ENCODE measurements around the gene ANKLE2.
"Not testable (repeated sequence)": the region's sequence is repeated elsewhere in the genome, so short reads cannot be mapped to it uniquely, and the experiment has no call there.

Gene ANKLE2

DNA sequence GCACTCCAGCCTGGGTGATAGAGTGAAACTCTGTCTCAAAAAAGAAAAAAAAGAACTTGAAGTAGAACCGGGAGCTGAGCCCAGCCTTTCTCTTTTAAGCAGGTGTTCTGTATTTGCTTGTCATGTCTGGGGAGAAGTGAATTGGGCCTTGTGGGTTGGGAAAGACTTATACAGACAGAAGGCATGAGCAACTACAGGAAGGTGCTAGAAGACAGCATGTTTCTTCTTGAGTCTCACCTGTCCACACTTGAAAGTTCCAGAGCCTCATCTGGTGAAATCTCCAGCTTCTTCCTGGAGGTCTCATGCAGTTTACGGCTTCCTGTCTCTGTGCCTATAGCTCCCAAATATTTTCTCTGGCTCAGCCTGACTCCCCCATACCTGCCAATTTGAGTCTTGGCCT is 48.5 kb downstream of the ANKLE2 start:
- H3K4me1 ChIP-seq (ENCODE audit: insufficient read depth, low read length), result no peaks in the 10 kb centered on the region
- no peaks in the 10 kb centered on the region; the same call in 1 of the 2 replicates for H3K36me3 ChIP-seq (ENCODE audit: insufficient read depth, low read length)
- no peak overlapping the region for H3K9ac ChIP-seq (ENCODE audit: low read depth, low read length)
- H3K9me3 ChIP-seq (ENCODE audit: control insufficient read depth, insufficient read depth, low read length), result no peaks in the 10 kb centered on the region

DNA sequence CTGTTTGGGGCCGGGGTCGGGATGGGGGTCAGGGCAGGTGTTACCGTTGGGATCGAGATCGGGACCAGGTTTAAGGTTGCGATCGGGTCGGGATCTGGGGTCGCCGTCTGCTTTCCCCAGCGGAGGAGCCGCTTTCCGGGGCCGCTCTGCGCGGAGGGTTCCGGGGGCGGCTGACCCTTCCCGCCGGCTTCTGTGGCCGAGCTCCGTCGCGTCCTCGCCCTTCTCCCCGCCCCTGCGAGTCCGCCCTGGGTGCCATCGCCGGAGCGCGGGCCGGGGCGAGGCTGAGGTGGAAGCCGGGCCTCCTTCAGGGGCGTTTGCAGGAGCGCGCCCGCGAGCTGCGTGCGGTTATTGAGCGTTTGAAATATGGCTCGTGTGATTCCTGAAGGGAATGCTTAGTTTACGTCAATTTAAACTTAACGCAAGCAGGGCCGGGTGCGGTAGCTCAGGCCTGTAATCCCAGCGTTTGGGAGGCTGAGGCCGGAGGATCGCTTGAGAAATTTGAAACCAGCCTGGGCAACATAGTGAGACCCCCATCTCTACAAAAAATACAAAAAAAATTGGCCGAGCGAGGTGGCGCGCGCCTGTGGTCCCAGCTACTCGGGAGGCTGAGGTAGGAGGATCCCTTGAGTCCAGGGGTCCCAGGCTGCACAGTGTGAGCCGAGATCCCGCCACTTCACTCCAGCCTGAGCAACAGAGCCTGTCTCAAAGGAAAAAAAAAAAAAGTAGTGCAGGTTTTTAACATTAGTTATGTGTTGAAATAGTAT is 50.4 kb downstream of the ANKLE2 start:
- Histone ChIP-seq H3K4me1 (ENCODE audit: insufficient read depth, low read length) (no peaks in the 10 kb centered on the region), H3K9ac (ENCODE audit: low read depth, low read length) (peak overlapping the region; percentile 69), H3K9me3 (ENCODE audit: control insufficient read depth, insufficient read depth, low read length) (no peaks in the 10 kb centered on the region), H3K36me3 (ENCODE audit: insufficient read depth, low read length) (no peaks in the 10 kb centered on the region; the same call in 1 of the 2 replicates)

DNA sequence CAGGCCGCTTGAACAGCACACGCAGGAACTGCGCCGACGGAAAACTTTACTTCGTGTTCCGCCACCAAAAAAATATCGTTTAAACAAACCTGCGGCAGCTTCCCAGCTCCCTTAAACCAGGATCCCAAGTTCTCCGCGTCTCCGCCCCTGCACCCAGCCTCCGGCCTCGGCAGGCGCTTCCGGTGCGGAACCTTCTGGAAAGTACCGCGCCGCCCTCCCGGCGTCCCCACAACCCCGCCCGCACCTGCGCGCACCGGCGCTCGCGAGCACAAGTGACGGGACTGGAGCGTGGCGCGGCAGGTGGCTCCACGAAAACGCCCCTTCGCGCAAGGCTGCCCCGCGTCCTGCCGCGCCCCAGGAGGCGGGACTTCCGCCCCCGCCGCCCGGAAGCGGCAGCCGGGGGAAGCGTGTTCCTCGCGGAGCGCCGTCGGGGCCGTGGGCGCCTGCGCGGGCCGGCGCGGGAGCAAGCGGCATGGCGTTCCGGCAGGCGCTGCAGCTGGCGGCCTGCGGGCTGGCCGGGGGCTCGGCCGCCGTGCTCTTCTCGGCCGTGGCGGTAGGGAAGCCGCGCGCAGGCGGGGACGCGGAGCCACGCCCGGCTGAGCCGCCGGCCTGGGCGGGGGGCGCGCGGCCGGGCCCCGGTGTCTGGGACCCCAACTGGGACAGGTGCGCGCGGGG is 51.1 kb downstream of the ANKLE2 start, which contains the start of gene PGAM5:
PGAM5 (plus strand) TSS at position 438 of the 675 bp plus-strand sequence; CDS start at position 473, 35 bp downstream.
- Histone ChIP-seq H3K36me3 (ENCODE audit: insufficient read depth, low read length) (no peaks in the 10 kb centered on the region; the same call in 1 of the 2 replicates), H3K9me3 (ENCODE audit: control insufficient read depth, insufficient read depth, low read length) (no peaks in the 10 kb centered on the region), H3K4me1 (ENCODE audit: insufficient read depth, low read length) (no peaks in the 10 kb centered on the region), H3K9ac (ENCODE audit: low read depth, low read length) (peak within 1 kb of the TSS; percentile 69)

DNA sequence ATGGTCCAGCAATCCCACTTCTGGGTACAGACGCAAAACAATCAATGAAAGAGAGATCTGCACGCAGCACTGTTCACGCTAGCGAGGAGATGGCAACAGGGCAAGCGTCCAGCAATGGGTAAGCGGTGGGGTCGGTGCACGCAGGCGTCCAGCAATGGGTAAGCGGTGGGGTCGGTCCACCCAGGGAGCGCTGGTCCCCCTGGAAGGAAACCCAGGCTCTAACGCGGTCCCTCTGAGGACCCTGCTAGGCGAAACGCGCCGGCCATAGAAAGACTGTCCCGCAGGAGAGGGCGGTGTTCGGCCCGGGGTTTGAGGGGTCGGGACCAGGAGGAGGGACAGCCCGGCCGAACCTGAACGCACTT is 51.6 kb downstream of the ANKLE2 start:
- no peaks in the 10 kb centered on the region for H3K4me1 ChIP-seq (ENCODE audit: insufficient read depth, low read length)

DNA sequence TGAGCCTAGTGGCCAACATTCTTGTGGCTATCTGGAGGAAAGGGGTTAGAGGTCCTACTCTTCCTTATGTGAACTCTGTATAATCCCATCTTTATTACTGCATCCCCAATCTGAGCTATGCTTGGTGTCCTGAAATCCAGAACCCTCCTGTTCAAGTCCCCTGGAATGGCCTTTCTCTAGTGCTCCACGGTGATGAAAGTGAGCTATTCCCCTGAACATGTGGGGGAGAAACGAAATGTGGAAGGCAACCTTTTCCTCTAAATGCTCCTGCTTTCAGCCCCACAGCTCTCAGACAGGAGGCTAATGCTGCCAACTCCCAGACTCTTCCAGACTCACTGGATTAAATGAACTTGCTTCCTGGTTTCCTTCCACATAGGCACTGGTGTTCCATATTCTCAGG is 53.5 kb downstream of the ANKLE2 start:
- no peaks in the 10 kb centered on the region for H3K36me3 ChIP-seq (ENCODE audit: insufficient read depth, low read length)
- no peak overlapping the region for H3K9ac ChIP-seq (ENCODE audit: low read depth, low read length)
- H3K9me3 ChIP-seq (ENCODE audit: control insufficient read depth, insufficient read depth, low read length), result no peaks in the 10 kb centered on the region
- H3K4me1 ChIP-seq (ENCODE audit: insufficient read depth, low read length), result 0 out of 2 replicates have a peak, but pooled peaks cover 4% of the 10 kb centered on the region

More for the DNA sequence above, 51.6 kb downstream of the ANKLE2 start:
- H3K9me3 ChIP-seq (ENCODE audit: control insufficient read depth, insufficient read depth, low read length), result no peaks in the 10 kb centered on the region
- peak overlapping the region; percentile 69 for H3K9ac ChIP-seq (ENCODE audit: low read depth, low read length)
- no peaks in the 10 kb centered on the region for H3K36me3 ChIP-seq (ENCODE audit: insufficient read depth, low read length)

DNA sequence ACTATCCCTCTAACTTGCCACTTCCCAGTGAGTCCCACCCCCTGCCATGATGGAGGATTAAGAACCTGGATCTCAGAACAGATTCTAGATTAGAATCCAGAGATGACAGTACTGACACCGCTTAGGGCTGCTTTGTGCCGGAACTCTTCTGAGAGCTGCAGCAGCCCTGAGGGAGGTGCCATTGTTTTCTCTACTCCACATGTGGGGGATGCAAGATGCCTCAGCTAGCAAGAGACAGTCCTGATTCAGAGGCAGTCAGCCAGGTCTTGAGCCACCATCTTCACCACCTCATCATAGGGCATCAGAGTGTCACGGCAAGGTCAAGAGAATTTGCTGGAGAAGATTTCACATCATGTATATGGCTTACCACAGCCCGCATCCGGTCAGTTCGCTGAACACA is 54.4 kb downstream of the ANKLE2 start:
- Histone ChIP-seq H3K9ac (ENCODE audit: low read depth, low read length) (no peak overlapping the region), H3K36me3 (ENCODE audit: insufficient read depth, low read length) (no peaks in the 10 kb centered on the region), H3K4me1 (ENCODE audit: insufficient read depth, low read length) (0 out of 2 replicates have a peak, but pooled peaks cover 4% of the 10 kb centered on the region), H3K9me3 (ENCODE audit: control insufficient read depth, insufficient read depth, low read length) (no peaks in the 10 kb centered on the region)

DNA sequence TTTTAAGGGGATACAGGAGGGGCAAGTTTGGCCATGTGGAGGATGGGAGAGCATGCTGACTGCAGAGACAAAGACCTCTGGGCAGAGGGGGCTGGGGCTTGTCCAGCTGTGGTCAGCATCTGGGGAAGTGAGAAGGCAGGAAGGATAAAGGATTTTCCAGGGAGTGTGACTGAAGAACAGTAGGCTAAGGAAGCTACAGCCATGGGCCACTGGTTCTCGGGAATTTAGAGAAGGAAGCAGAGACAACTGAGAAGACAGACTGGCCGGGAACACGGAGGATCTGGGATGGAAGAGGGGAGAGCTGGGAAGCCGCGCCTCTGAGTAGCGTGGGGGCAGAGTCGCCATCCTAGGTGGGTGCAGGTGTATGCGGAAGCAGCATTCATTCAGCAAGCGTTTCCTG is 58.0 kb downstream of the ANKLE2 start:
- Histone ChIP-seq H3K4me1 (ENCODE audit: insufficient read depth, low read length) (0 out of 2 replicates have a peak, but pooled peaks cover 4% of the 10 kb centered on the region), H3K36me3 (ENCODE audit: insufficient read depth, low read length) (no peaks in the 10 kb centered on the region), H3K9me3 (ENCODE audit: control insufficient read depth, insufficient read depth, low read length) (no peaks in the 10 kb centered on the region), H3K9ac (ENCODE audit: low read depth, low read length) (no peak overlapping the region)

DNA sequence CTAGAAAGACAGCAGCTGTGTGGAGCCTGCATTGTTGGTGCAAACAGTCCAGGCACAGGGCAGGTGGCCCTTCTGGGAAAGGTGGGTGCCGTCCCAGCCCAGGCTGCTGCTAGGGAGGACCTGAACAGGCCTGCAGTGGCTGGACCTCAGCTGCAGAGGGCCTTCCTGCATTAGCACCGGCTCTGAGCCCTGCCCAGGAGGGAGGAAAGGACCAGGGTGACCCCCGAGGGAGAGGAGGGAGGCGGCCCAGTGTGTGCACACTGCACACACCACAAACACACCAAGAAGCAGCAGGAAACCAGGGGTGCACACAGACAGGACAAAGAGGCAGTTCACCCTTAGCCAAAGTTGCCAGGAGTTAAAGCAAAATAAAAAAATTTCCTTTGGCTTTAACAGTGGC is 59.0 kb downstream of the ANKLE2 start:
- H3K36me3 ChIP-seq (ENCODE audit: insufficient read depth, low read length), result no peaks in the 10 kb centered on the region
- H3K9ac ChIP-seq (ENCODE audit: low read depth, low read length), result no peak overlapping the region
- H3K9me3 ChIP-seq (ENCODE audit: control insufficient read depth, insufficient read depth, low read length), result no peaks in the 10 kb centered on the region
- H3K4me1 ChIP-seq (ENCODE audit: insufficient read depth, low read length), result 0 out of 2 replicates have a peak, but pooled peaks cover 4% of the 10 kb centered on the region

DNA sequence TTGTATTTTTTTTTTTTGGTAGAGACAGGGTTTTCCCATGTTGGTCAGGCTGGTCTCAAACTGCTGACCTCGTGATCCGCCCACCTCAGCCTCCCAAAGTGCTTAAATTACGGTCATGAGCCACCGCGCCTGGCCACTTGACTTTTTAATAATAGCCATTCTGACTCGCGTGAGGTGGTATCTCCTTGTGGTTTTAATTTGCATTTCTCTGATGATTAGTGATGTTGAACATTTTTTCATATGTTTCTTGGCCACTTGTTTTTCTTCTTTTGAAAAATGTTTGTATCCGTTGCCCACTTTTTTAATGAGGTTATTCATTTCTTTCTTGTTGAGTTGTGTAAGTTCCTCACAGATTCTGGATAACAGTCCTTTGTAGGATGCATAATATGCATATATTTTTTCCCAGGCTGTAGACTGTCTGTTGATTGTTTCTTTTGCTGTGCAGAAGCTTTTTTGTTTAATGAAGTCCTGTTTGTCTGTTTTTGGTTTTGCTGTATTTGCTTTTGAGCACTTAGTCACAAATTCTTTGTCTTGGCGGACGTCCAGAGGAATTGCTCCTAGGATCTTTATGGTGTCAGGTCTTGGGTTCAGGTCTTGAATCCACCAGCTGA is 61.3 kb downstream of the ANKLE2 start:
- no peak overlapping the region for H3K9ac ChIP-seq (ENCODE audit: low read depth, low read length)
- H3K36me3 ChIP-seq (ENCODE audit: insufficient read depth, low read length), result no peaks in the 10 kb centered on the region
- no peaks in the 10 kb centered on the region for H3K9me3 ChIP-seq (ENCODE audit: control insufficient read depth, insufficient read depth, low read length)
- 0 out of 2 replicates have a peak, but pooled peaks cover 4% of the 10 kb centered on the region for H3K4me1 ChIP-seq (ENCODE audit: insufficient read depth, low read length)

DNA sequence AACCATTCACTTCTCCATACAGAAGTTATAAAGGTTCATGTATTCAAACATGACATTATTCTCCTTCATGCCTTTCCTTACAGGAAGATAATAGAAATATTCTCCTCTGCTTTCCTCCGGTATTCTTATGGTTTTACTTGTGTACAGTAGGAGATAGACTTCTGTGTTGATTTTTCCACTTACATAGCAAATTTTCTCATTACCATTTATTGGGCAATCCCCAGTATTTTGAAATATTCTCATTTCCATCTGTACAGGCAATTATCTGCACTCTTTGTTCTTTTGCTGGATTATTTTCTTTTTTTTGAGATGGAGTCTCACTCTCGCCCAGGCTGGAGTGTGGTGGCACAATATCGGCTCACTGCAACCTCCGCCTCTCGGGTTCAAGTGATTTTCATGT is 63.3 kb downstream of the ANKLE2 start:
- Histone ChIP-seq H3K4me1 (ENCODE audit: insufficient read depth, low read length) (no peaks in the 10 kb centered on the region), H3K9me3 (ENCODE audit: control insufficient read depth, insufficient read depth, low read length) (no peaks in the 10 kb centered on the region), H3K9ac (ENCODE audit: low read depth, low read length) (no peak overlapping the region), H3K36me3 (ENCODE audit: insufficient read depth, low read length) (no peaks in the 10 kb centered on the region)

DNA sequence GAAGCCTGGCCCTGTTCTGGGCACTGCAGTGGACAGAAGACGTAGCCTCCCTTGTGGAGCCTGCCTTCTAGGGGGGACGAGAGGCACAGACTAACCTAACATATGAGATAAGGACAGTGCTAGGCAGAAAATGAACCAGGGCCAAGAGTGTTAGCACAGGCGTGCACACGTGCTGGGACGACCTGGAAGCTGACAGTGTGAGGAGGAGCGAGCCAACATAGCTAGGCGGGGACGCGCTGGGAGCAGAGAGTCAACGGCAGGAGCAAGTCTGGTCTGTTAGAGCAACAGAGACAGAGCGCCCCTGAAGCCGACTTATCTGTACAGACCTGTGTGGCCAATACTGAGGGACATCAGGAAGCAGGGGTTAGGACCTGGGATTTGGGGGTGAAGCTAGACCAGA is 66.2 kb downstream of the ANKLE2 start:
- Histone ChIP-seq H3K4me1 (ENCODE audit: insufficient read depth, low read length) (no peaks in the 10 kb centered on the region), H3K36me3 (ENCODE audit: insufficient read depth, low read length) (no peaks in the 10 kb centered on the region), H3K9ac (ENCODE audit: low read depth, low read length) (no peak overlapping the region), H3K9me3 (ENCODE audit: control insufficient read depth, insufficient read depth, low read length) (no peaks in the 10 kb centered on the region)

DNA sequence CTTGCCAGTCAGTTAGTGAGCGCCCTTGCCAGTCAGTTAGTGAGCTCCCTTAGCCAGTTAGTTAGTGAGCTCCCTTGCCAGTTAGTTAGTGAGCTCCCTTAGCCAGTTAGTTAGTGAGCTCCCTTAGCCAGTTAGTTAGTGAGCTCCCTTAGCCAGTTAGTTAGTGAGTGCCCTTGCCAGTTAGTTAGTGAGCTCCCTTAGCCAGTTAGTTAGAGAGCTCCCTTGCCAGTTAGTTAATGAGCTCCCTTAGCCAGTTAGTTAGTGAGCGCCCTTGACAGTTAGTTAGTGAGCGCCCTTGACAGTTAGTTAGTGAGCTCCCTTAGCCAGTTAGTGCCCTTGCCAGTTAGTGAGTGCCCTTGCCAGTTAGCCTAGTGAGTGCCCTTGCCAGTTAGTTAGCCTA is 66.7 kb downstream of the ANKLE2 start:
- not testable (repeated sequence) for H3K36me3 ChIP-seq (ENCODE audit: insufficient read depth, low read length); H3K9ac ChIP-seq (ENCODE audit: low read depth, low read length); H3K9me3 ChIP-seq (ENCODE audit: control insufficient read depth, insufficient read depth, low read length); H3K4me1 ChIP-seq (ENCODE audit: insufficient read depth, low read length)

DNA sequence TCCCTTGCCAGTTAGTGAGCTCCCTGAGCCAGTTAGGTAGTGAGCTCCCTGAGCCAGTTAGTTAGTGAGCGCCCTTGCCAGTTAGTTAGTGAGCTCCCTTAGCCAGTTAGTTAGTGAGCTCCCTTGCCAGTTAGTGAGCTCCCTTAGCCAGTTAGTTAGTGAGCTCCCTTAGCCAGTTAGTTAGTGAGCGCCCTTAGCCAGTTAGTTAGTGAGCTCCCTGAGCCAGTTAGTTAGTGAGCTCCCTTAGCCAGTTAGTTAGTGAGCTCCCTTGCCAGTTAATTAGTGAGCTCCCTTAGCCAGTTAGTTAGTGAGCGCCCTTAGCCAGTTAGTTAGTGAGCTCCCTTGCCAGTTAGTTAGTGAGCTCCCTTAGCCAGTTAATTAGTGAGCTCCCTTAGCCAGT is 69.6 kb downstream of the ANKLE2 start:
- not testable (repeated sequence) for H3K9me3 ChIP-seq (ENCODE audit: control insufficient read depth, insufficient read depth, low read length); H3K4me1 ChIP-seq (ENCODE audit: insufficient read depth, low read length); H3K36me3 ChIP-seq (ENCODE audit: insufficient read depth, low read length); H3K9ac ChIP-seq (ENCODE audit: low read depth, low read length)

DNA sequence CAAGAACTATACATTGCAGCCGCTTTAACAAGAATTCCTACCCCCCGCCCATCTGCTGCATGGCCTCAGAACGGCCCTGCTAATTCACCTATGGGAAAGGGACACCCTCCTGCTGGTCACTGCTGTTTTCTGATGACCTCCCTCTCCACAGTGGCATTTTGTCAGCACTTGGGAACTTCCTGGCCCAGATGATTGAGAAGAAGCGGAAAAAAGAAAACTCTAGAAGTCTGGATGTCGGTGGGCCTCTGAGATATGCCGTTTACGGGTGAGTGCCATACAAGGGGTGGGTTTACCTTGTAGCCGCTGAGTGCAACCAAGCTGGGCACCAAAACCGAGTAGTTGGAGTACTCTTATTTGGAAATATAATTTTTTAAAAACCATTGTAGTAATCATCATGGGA is 71.5 kb downstream of the ANKLE2 start:
- H3K4me1 ChIP-seq (ENCODE audit: insufficient read depth, low read length), result peaks cover 5% of the 10 kb centered on the region; the same call in 1 of the 2 replicates
- peaks cover 2% of the 10 kb centered on the region; the same call in 1 of the 2 replicates for H3K36me3 ChIP-seq (ENCODE audit: insufficient read depth, low read length)
- no peak overlapping the region for H3K9ac ChIP-seq (ENCODE audit: low read depth, low read length)
- H3K9me3 ChIP-seq (ENCODE audit: control insufficient read depth, insufficient read depth, low read length), result no peaks in the 10 kb centered on the region

Measured in ES-I3 (cell line).